ENCODE data around the gene ARMH4. TPM values are rescaled to one million over a fixed set of nuclear protein-coding genes. Genes with fewer than 3 reads are reported as not detected.

ARMH4 gene
- polyA plus RNA-seq, 1 experiment, result 1.6 TPM

- no peak for DNase-seq (ENCODE audit: low read depth)
- no peak overlapping the region for H3K4me3 ChIP-seq (ENCODE audit: low read depth, low read length)
- CTCF ChIA-PET, result interaction anchor here (0.8 kb wide), 1 partner anchor 25 kb away, joined by 3 read pairs; no protein-coding TSS in a partner anchor
Measured at GRCh38 chr14:58026967-58027366, 125.0 kb downstream of the ARMH4 start.

GRCh38 chr14:58026219-58026618, 125.8 kb downstream of the ARMH4 start:
- no peak overlapping the region for H3K4me3 ChIP-seq (ENCODE audit: low read depth, low read length)
- TF ChIP-seq CTCF (IDR thresholded peaks at IDR 0.05; ENCODE audit: insufficient read depth, low read depth, low read length), result no peak
- H3K36me3 ChIP-seq (ENCODE audit: control insufficient read depth, insufficient read depth, low read length), result no peaks in the 10 kb centered on the region
- POLR2A ChIA-PET, result no interaction called here
- no peak for DNase-seq (ENCODE audit: low read depth)
- no peaks in the 10 kb centered on the region for H3K27me3 ChIP-seq (ENCODE audit: control insufficient read depth, insufficient read depth, low read length)
- CTCF ChIA-PET, result no interaction called here

More at GRCh38 chr14:58026967-58027366, 125.0 kb downstream of the ARMH4 start:
- Histone ChIP-seq H3K27me3 (ENCODE audit: control insufficient read depth, insufficient read depth, low read length) (no peaks in the 10 kb centered on the region), H3K36me3 (ENCODE audit: control insufficient read depth, insufficient read depth, low read length) (no peaks in the 10 kb centered on the region)
- no peak for TF ChIP-seq CTCF (IDR thresholded peaks at IDR 0.05; ENCODE audit: insufficient read depth, low read depth, low read length)
- POLR2A ChIA-PET, result no interaction called here

GRCh38 chr14:58014778-58015177, 137.2 kb downstream of the ARMH4 start:
- ChIA-PET CTCF (no interaction called here), POLR2A (no interaction called here)
- no peak for TF ChIP-seq CTCF (IDR thresholded peaks at IDR 0.05; ENCODE audit: insufficient read depth, low read depth, low read length)
- no peaks in the 10 kb centered on the region for H3K36me3 ChIP-seq (ENCODE audit: control insufficient read depth, insufficient read depth, low read length)
- no peak overlapping the region for H3K4me3 ChIP-seq (ENCODE audit: low read depth, low read length)
- no peak for DNase-seq (ENCODE audit: low read depth)
- H3K27me3 ChIP-seq (ENCODE audit: control insufficient read depth, insufficient read depth, low read length), result no peaks in the 10 kb centered on the region

GRCh38 chr14:58002618-58003017, 149.4 kb downstream of the ARMH4 start:
- DNase-seq (ENCODE audit: low read depth), result no peak
- POLR2A ChIA-PET, result no interaction called here
- Histone ChIP-seq H3K4me3 (ENCODE audit: low read depth, low read length) (no peak overlapping the region), H3K36me3 (ENCODE audit: control insufficient read depth, insufficient read depth, low read length) (no peaks in the 10 kb centered on the region), H3K27me3 (ENCODE audit: control insufficient read depth, insufficient read depth, low read length) (no peaks in the 10 kb centered on the region)
- CTCF ChIA-PET, result no interaction called here
- no peak for TF ChIP-seq CTCF (IDR thresholded peaks at IDR 0.05; ENCODE audit: insufficient read depth, low read depth, low read length)

GRCh38 chr14:57999979-58000378, 152.0 kb downstream of the ARMH4 start:
- H3K36me3 ChIP-seq (ENCODE audit: control insufficient read depth, insufficient read depth, low read length), result no peaks in the 10 kb centered on the region
- no peak for TF ChIP-seq CTCF (IDR thresholded peaks at IDR 0.05; ENCODE audit: insufficient read depth, low read depth, low read length)
- CTCF ChIA-PET, result no interaction called here
- H3K4me3 ChIP-seq (ENCODE audit: low read depth, low read length), result no peak overlapping the region
- DNase-seq (ENCODE audit: low read depth), result no peak
- POLR2A ChIA-PET, result interaction anchor here (0.6 kb wide), 1 partner anchor 50 kb away, joined by 5 read pairs; no protein-coding TSS in a partner anchor
- no peaks in the 10 kb centered on the region for H3K27me3 ChIP-seq (ENCODE audit: control insufficient read depth, insufficient read depth, low read length)

All from BJ (cell line).